Retinal pigment epithelial cell (primary cell): ENCODE data around the gene FYN.

ENCODE experiments used
- DNase-seq: peaks from one replicate; pipeline ENCODE4 v3.0.0-alpha.2; 2010; ENCODE audit warnings: low read depth
- H3K4me3 ChIP-seq: 2 replicates; pipeline ENCODE4 v1.5.1; 2011; ENCODE audit warnings: mild to moderate bottlenecking, low read length, control low read depth, moderate library complexity
- TF ChIP-seq, protein P1 (sequence below): conservative IDR thresholded peaks from 2 replicates; pipeline ENCODE4 v1.5.1; 2011; ENCODE audit warnings: low read depth, low read length, control low read depth, inconsistent platforms

The FYN gene

DNA sequence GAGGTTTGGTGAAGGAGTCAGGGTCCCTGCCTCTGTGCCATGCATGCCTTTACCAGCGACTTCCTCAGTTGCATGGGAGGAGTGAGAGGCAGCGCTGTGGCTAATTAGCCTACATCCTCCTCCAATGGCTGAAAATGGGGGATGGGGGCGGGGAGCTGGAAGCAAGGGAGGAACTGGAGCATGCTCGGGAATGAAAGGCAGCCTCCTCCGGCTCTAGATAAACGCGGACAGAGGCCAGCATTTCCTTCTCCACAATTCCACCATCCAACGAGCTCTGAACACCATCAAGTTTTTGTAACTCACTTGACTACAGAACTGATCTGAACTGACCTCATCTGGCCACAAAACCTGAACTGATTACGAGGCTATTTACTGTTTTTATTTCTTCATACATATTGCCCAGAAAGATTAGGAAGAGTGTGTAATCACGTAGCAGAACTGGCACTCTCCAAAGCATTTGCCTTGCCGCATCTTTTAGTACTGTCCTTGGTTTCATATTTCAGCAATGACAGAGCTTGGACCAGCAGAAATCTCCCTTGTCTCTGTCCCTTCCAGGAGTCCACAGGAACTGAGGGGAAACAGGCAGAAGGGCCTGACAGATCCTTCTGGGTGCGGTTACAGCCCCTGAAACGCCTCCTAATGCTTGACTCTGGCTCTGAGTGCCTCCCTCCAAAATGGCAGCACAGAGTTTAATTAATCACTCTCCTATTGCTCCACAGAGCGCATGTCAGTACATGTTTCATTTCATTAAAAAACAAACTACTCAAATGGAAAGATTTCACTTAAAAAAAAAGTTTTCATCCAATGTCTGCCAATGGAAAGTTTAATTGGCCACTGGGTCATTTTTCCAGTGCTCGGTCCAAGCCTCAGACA lies 209.3 kb downstream of the FYN start:
- no peak for DNase-seq
- H3K4me3 ChIP-seq: no peak overlapping the region
- TF ChIP-seq, protein P1, sequence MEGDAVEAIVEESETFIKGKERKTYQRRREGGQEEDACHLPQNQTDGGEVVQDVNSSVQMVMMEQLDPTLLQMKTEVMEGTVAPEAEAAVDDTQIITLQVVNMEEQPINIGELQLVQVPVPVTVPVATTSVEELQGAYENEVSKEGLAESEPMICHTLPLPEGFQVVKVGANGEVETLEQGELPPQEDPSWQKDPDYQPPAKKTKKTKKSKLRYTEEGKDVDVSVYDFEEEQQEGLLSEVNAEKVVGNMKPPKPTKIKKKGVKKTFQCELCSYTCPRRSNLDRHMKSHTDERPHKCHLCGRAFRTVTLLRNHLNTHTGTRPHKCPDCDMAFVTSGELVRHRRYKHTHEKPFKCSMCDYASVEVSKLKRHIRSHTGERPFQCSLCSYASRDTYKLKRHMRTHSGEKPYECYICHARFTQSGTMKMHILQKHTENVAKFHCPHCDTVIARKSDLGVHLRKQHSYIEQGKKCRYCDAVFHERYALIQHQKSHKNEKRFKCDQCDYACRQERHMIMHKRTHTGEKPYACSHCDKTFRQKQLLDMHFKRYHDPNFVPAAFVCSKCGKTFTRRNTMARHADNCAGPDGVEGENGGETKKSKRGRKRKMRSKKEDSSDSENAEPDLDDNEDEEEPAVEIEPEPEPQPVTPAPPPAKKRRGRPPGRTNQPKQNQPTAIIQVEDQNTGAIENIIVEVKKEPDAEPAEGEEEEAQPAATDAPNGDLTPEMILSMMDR: no peak

DNA sequence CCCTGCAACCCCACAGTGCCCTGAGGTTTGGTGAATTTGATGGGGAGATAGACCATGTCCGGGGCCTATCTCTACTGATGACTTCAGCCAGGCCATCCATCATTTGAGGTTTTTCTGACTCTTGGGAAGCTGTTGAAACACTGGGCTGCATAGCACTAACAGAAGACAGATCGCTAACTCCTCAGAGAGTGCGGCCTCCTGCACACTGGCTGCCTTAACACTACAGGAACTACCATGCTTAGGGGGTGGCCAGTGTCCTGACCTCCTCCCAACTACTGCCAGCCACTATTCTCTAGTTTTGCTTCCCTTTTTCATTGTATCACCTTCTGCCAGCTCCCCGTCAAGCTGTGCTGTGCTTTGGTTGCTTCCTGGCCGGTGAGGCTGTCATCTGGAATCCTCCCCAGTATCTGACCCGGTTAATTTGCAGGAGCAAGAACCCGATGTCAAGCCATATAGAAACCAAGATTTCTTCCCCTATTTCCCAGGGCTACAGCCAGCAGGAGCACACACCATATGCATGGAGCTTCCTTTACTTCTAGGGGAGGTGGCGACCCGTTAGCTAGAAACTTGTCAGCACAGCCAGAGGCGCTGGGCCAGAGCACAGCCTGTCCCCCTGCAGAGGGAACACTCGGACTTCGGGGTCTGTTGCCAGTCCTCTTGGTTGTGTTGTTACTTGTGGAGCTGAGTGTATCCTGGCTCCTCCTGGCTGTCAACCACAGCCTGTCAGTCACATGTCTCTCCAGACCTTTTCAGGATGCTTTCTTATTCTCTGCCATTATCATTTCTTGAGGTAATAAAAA lies 210.3 kb downstream of the FYN start:
- TF ChIP-seq, protein P1: no peak
- H3K4me3 ChIP-seq: no peak overlapping the region
- DNase-seq: no peak

DNA sequence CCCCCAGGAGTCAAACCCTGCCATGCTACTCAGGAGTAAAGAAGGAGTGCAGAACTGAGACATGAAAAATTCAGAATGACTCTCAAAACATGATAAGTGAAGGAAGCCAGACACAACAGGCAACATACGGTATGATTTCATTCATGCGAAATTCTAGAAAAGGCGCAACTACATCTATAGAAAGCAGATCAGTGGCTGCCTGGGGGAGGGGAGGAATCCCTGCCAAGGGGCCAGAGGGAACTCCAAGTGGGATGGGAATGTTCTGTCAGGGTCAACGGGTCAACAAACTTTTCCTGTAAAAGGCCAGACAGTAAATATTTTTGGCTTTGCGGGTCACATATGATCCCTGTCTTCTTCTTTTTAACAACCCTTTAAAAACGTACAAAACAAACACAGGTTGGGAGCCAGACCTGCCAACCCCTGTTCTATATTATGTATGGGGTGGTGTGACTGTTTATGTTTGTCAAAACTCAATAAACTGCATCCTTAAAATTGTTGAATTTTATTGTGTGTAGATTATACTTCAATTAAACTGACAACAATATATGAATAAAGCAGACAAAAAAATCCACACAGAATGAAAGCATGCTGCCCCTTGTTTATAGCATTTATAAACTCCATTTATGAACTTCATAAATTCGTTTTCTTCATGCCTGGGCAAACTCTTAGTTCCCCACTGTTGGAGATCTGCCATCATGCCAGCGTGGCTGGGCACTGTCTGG lies 211.0 kb downstream of the FYN start:
- no peak for DNase-seq
- no peak overlapping the region for H3K4me3 ChIP-seq
- TF ChIP-seq, protein P1: no peak

DNA sequence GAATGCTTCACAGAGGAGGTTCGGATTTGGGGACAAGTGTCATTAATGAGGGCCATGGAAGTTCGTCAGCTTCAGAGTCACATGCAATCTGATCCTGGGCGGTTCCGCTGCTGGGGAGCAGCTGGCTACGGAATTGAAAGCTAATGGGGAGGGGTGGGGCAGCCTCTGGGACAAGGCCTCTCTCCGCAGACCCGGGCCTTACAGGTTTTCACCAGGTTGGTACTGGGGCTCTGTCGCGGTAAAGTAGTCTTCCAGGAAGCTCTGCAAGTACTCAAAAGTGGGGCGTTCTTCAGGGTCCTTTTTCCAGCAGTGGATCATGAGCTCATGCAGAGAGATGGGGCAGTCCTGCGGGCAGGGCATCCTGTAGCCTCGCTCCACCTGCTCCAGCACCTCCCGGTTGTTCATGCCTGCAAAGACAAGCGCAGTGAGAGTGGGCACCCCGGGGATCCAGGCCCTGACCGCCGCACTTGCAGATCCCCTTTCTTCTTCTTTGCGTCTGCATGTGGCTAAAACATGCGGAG lies 211.7 kb downstream of the FYN start:
- DNase-seq: no peak
- no peak overlapping the region for H3K4me3 ChIP-seq
- TF ChIP-seq, protein P1: no peak

DNA sequence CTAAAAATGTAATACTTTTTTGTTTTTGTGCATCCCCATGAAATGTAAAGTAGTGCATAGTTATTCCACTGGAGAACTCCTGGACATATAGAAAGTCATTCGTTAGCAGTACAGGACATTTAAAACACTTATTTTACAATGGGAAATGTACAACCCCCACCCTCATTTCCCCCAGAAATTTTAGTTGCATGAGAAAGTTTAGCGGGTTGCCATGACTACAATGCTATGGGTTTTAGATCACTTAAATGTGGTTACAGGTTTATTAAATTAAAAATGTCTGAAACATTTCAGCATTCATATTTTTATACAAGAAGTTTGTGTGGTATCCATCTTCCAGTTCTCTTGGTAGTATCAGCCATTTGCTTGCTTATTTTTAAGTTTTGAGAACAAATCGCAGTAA lies 212.7 kb downstream of the FYN start:
- DNase-seq: no peak
- TF ChIP-seq, protein P1: no peak

DNA sequence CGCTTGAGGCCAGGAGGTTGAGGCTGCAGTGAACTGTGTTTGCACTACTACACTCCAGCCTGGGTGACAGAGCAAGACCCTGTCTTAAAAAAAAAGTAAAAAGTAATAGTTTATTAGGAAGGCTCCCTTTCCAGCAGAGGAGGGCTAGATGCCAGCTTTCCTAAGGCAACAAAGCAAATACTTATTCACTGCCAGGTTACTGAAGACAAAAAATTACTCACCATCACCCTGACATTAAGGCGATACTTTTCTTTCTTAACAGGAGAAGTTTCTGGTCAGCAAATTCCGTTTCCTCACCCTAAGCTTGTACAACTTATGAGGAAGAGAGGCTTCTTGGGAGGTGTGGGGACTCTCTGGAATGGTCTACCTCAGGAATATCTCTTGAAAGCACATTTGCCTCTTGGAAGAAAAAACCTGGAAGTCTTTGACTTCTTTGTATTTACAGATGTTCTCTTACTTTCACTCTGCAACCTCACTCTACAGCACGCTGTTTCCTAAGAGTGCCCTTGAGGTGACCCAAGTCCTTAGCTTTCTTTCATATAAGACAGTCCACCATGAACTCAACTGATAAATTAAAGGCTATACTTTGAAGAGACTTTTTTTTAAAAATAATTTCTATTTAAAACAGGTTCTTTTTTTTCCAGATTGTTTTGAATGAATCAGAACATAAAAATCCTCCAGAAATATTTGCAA lies 214.6 kb downstream of the FYN start:
- DNase-seq: peak; percentile 80
- H3K4me3 ChIP-seq: no peak overlapping the region
- TF ChIP-seq, protein P1: no peak

More for the DNA sequence above, 212.7 kb downstream of the FYN start:
- no peak overlapping the region for H3K4me3 ChIP-seq
